SW 1271 (cell line): Measurements from ENCODE around the gene TTBK2.
"Not testable (repeated sequence)": the region's sequence is repeated elsewhere in the genome, so short reads cannot be mapped to it uniquely, and the experiment has no call there.

Experiments used
- DNase-seq, 2 experiments: peaks; one replicate each; lab custom pipeline; 2025; lab: John Stamatoyannopoulos, UW

The TTBK2 gene

DNA sequence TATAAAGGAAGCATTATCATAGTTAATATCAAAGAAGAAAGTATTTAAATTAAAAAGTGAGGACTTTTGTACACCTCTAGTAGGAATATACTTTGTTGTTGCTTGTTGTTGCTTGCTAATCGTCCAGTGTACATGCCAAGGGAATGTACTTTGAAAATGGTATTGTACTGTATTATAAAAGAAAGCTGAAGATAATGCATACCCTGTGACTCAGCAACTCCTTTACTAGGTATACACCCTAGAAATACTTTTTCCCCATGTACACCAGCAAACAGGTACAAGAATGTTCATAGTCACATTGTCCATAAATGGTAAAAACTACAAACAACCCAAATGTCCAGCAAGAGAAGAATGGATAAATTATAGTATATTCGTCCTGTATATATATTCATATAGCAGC lies 12.0 kb downstream of the TTBK2 start:
- DNase-seq, result no peak

DNA sequence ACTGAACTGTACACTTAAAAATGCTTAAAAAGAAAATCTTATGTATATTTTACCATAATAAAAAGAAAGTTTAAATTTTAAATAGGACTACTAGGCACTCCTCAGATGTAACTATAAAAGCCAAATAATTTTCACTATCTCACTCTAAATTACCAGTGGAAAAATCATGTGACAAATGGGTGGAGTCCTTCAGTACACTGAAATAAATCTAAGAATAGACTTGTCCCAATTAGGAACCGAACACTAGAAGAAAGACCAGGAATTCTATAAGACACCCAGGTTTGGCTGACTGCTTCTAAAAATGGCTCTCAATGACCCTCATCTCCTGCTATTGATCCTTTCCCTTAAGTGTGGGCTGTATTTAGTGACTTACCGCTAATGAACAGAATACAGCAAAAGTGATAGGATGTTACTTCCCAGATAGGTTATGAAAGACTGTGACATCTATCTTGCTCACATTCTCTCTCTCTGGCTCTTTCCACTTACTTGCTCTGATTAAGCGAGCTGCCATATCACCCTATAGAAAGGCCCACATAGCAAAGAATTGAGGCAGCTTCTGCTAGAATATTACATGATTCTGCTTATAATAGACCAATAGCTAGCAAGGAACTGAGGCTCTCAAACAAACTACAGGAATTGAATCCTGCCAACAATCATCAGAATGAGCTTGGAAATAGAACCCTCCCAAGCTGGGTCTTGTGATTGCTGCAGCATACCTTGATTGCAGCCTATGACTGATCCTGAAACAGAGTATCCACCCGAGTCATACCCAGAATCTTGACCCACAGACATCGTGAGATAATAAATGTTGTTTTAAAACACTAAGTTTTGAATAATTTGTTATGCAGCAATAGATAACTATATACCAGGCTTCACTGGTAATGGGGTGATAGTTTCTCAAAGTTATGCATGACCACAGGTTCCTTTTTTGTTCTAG lies 16.9 kb downstream of the TTBK2 start:
- DNase-seq, result no peak

DNA sequence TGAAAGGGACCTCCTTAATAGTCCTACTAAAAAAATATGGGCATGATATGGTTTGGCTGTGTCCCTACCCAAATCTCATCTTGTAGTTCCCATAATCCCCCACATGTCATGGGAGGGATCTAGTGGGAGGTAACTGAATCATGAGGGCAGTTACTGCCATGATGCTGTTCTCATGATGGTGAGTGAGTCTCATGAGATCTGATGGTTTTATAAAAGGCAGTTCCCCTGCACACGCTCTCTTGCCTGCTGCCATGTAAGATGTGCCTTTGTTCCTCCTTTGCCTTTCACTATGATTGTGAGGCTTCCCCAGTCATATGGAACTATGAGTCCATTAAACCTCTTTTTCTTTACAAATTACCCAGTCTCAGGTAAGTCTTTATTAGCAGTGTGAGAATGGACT lies 26.7 kb downstream of the TTBK2 start:
- not testable (repeated sequence) for DNase-seq

DNA sequence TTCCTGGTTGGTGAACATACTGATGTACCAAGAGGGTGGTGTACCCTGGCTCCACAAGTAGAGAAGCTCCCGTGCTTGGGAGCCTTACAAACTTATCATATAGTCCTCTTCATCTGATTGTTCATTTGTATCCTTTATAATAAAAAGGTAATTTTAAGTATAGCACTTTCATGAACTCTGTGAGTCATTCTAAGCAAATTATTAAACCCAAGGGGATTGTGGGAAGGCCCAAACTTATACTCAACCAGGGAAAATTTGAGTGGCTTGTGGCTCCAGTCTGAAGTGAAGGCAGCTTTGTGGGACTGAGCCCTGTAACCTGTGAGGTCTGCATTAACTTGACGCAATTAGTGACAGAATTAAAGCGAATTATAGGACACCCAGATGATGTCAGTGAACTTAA lies 29.0 kb downstream of the TTBK2 start:
- no peak for DNase-seq

DNA sequence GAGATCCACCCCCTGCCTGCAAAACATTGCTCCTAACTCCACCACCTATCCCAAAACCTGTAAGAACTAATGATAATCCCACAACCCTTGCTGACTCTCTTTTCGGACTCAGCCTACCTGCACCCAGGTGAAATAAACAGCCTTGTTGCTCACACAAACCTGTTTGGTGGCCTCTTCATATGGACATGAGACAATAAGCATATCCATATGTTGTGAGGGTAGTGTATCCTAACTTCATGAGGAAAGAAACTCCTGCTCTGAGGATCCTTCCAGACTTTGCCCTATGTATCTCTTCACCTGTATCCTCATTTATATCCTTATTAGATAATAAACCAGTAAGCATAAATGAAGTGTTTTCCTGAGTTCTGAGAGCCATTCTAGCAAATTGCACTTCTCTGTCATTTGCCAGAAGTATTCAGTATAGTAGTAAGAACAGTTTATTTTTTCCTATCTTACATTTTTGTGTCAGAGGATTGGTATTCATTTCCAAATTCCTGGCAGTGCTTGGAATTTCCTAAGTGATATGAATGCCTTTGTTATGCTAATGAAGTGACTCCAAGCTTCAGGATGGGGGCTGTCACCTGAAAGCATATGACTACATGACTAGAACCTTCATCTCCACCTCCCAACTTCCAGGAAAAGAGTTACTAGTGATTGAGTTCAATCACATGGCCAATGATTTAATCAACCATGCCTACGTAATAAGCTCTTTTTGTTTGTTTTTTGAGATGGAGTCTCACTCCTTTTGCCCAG lies 30.2 kb downstream of the TTBK2 start:
- DNase-seq, result peak; percentile 11 to 71

DNA sequence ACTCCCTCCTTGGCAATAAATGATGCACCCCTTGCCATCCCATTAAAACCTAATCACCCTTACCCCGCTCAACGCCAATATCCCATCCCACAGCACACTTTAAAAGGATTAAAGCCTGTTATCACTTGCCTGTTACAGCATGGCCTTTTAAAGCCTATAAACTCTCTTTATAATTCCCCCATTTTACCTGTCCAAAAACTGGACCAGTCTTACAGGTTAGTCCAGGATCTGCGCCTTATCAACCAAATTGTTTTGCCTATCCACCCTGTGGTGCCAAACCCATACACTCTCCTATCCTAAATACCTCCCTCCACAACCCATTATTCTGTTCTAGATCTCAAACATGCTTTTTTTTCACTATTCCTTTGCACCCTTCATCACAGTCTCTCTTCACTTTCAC lies 33.2 kb downstream of the TTBK2 start:
- DNase-seq, result not testable (repeated sequence)

DNA sequence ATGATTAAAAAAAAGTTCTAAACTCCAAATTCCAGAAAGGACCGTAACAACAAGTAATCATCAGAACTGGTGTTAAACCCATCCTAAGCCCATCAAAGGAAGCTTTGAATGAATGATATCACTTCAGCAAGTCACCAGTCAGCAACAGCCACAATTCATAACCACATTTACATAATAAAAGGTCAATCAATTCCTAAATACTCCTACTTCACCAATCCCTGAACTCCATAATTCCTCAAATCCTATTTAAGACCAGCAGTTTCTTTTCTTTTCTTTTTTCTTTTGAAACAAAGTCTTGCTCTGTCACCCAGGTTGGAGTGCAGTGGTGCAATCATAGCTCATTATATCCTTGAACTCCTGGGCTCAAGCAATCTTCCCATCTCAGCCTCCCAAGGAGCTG lies 40.5 kb downstream of the TTBK2 start:
- DNase-seq, result no peak

DNA sequence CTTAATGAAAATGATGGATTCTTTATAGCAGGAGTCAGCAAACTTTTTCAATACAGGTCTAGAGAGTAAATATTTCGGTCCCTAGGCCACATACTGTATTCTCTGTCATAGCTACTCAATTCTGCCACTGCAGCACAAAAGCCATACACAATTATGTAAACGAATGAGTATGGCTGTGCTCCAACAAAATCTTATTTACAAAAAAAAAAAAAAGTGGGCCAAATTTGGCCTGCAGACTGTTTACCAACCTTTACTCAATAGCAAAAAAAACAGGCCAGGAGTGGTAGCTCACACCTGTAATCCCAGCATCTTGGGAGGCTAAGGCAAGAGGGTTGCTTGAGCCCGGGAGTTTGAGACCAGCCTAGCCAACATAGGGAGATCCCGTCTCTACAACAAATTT lies 41.1 kb downstream of the TTBK2 start:
- DNase-seq, result no peak

DNA sequence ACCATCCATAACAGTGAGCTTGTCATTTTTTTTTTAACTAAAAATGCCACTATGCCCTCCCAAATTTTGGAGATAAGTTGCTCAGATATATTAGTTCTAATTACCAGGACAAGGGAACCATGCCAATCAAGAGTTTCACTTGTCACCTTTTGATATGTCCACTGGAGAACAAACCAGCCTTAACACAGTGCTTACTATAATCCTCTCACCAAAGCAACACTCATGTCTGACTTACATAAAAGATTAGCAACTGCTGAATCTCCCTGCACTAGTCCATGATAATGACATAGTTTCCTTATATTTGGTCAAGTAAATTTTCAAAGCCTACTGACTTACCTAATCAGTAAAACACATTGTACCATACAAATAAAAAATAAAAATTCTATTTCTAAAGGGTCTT lies 44.4 kb downstream of the TTBK2 start:
- DNase-seq, result no peak

DNA sequence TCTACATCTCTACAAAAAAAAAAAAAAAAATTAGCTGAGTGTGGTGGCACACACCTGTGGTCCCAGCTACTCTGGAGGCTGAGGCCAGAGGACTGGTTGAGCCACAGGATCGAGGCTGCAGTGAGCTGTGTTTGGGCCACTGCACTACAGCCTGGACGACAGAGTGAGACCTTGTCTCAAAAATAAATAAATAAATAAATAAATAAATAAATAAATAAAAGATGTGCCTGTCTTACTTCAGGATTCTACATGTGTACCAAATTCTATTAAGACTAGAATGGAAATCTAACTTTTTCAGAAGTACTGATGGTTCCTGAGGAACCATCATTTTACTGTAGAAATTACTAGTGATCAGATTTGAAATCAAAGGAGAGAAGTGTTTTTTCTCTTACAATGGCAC lies 51.9 kb downstream of the TTBK2 start:
- no peak for DNase-seq

DNA sequence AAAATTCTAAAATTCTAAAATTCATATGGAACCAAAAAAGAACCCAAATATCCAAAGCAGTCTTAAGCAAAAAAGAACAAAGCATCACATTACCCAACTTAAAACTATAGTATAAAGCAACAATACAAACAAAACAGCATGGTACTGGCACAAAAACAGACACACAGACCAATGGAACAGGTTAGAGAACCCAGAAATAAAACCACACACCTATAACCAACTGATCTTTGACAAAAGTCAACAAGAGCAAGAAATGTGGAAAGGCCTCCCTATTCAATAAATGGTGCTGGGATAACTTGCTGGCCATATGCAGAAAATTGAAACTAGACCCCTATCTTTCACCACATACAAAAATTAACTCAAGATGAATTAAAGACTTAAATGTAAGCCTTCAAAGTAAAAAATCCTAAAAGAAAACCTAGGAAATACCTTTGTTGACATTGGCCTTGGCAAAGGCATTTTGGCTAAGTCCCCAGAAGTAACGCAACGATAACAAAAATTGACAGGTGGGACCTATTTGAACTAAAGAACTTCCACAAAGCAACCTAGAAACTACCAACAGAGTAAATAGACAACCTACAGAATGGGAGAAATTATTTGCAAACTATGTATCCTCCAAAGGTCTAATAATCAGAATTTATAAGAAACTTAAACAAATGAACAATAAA lies 56.9 kb downstream of the TTBK2 start:
- DNase-seq, result no peak

DNA sequence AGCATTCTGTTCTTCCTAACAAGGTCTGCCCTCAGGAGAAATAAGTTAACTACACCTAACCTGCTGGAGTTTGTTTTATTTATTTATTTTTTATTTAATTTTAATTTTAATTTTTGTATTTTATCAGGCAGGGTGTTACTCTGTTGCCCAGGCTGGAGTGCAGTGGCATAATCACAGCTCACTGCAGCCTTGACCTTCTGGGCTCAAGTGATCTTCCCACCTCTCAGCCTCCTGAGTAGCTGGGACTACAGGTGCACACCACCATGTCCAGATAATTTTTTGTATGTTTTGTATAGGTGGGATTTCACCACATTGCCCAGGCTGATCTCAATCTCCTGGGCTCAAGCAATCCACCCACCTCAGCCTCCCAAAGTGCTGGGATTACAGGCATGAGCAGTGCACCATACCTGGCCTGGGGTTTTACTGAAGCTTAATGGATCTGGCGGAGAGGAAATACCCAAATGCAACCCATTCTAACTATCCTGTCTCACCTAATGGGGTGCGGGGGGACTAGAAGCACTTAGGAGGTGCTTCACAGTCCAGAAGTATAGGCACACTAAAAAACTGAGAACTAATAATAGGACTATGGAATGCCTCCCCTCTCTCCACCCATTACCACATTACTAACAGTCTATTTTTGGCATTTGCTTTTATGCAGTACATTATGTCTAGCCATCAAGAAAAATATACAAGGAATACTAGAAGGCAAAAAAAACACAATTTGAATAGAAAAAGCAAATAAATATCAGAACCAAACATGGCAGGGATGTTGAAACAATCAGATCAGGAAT lies 61.4 kb downstream of the TTBK2 start:
- no peak for DNase-seq

DNA sequence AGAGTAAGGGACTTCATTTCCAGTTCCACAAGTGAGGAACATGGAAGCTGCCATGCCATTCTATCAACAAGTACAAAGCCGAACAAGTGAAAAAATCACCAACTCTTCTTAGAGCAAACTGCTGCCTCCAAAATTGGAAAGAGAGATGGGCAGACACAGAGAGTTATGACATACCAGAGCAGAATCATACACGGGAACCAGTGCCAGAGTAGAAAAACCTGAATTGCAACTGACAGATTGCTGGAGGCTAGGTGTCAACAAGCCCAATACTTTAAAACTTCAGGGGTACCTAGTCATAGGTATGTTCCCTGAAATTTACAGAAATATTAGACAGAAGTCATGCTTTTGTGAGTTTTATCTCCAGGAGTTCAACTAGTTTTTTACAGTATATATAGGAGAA lies 62.0 kb downstream of the TTBK2 start:
- DNase-seq, result no peak

DNA sequence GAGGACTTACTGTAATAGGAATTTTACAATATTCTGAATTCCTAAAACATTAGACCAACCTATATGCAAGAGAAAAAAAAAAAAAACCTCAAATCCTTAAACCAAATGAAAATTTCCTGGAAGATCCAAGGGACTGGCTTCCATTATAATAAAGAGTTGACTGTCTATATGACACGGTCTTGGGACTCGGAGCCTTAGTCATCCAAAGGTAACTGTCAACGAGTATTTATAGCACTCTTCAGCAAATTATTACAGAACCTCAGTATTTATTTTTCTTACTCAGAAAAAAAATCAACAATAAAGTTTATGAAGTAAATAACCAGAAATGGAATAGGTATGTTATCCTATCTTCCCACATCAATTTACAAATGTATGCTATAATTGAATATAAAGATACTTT lies 66.0 kb downstream of the TTBK2 start:
- DNase-seq, result no peak

DNA sequence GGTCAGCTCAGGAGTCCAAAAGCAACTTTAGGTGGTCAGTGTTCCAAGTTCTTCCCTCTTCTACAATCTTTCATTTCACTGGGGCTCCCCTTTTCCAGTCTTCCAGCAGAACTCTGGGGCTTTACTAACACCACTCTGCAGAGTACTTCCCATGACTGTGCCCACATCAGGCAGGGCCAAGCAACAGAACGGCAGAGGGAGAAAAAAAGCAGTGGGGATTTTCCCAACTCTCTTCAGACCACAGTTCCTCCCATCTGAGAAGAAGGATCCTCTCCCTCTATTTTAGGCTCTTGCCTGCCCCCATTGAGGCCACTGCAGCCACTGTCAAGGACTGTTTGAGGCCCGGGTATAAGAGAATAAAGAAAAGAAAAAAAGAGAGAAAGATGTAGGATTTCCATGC lies 70.7 kb downstream of the TTBK2 start:
- DNase-seq, result no peak

DNA sequence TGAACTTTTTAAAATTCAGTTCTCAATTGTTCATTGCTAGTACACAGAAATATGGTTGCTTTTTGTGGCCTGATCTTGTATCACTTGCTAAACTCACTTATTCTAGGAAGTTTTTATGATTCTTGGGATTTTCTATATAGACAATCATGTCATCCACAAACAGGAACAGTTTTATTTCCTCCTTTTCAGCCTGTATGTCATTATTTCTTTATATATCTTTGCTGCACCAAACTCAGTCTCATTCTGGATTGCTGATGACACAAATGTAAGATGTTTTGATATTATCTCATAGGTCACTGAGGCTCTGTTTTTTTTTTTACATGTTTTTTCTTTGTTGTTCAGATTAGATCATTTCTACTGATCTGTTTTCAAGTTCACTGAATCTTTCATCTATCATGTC lies 71.7 kb downstream of the TTBK2 start:
- DNase-seq, result no peak

DNA sequence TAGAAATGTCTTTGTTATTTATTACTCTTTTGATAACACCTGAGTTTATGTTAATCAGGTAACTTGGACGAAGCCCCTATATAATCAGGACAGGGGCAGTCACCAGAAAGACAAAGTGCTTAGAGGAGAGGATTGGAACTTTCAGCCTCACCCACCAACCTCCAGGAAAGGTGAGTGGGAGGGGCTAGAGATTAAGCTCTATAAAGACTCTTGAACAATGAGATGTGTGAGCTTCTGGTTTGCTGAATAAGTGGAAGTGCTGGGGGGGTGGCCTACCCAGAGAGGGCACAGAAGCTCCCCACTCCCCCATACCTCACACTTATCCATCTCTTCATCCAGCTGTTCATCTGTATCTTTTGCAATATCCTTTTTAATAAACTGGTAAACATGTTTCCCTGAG lies 73.9 kb downstream of the TTBK2 start:
- no peak for DNase-seq

DNA sequence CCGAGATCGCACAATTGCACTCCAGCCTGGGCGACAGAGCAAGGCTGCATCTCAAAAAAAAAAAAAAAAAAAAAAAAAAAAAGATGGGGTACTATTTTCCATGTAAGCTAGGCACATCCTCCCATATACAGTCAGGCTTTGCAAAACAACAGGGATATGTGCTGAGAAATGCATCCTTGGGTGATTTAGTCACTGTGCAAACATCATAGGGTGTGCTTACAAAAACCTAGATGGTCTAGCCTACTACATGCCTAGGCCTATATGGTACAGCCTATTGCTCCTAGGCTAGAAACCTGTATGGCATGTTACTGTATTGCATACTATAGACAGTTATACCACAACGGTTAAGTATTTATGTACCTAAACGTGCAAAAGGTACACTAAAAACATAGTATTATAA lies 75.0 kb downstream of the TTBK2 start:
- DNase-seq, result no peak

DNA sequence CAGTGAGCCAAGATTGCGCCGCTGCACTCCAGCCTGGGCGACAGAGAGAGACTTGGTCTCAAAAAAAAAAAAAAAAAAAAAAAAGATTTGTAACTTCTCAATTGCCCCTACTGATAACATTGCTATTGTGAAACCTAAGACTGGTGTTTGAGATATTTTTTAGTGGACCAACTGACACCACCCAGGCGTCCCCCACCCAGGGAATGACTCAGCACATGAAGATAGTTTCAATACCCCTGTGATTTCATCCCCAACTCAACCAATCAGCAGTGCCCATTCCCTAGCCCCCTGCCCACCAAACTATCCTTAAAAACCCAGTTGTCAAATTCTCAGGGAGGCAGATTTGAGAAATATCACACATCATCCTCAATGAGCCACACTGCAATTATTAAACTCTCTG lies 76.9 kb downstream of the TTBK2 start:
- DNase-seq, result no peak

DNA sequence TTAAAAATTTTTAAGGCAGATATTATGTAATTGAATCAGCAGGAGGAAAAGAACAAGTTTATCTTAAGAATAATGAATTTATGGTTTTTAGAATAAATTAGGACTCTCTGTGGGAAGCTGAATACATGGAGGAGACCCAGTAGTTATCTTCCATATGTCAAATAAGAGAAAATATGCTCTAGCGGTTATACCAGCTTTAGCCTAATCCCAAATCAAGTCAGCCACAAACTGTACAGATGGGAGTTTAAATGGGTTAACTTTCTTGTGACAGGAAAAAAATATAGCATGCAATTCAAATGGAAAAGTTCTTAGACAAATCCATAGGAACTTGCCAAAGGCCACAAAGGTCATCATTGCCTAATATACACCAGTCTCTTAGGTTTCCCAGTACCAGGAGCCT lies 84.3 kb downstream of the TTBK2 start:
- DNase-seq, result no peak

DNA sequence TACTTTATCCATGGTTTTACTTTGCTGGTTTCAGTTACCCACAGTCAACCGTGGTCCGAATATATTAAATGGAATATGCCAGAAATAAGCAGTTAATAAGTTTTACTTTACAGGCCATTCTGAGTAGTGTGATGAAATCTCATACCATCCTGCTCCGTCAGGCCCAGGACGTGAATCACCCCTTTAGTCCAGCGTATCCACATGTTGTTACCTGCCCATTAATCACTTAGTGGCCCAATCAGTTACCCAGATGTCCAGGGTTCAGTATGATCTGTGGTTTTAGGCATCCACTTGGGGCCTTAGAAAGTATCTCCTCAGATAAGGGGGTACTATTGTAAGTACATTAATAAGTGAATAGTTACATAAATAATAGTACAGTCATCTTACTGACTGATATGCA lies 88.0 kb downstream of the TTBK2 start:
- peak; percentile 46 to 47 for DNase-seq
